Head of caudate nucleus (tissue), 42 donors: ENCODE results near the gene LSS.
A peak's percentile ranks its signal among the peaks of the same experiment; 100 is the strongest.
"Not testable (repeated sequence)": the region's sequence is repeated elsewhere in the genome, so short reads cannot be mapped to it uniquely, and the experiment has no call there.

Experiments used
- DNase-seq, 42 donors: peaks; one replicate each; pipeline versions ENCODE4 v3.0.0 to v3.0.0-alpha.2; 2020 to 2021; ENCODE audit warnings: mixed read lengths in 7 of 42
- intact Hi-C: fragments of 100-400 bp; cut with DNase I; formaldehyde crosslinking; loops from one replicate; pipeline ENCODE4 v1.15.0; 2022

LSS gene

GRCh38 chr21:46182548-46183336 is 45.8 kb downstream of the LSS start:
- intact Hi-C loops, result no loop called here
- DNase-seq, result peak in 8 of 42 donors; percentile 6 to 38 (median 14)

DNA sequence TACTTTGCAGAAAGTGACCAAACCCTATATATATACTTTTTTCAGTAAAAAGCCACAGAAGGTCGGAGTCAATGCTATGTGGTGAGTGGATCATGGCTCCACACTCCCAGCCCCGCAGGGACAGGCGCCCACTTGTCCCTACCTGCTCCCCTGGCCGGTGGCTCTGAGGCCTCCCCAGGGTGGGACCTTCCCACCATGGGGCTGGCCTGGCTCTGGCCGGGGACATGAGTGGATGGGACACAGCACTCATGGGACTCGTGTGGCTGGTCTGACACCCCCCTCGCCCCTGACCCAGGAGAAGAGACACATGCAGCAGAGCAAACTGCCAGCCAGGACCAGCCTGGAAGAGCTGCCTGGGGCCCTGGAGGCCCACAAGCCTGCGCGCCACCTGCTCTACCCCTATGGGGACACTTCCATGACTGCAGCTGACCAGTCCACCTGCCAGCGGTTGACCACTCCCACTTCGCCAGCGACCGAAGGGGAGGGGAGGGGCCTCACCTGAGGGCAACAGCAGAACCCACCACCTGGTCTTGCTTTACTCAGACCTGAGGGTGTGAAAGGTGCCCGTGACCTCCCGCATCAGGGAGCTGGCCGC is 46.5 kb downstream of the LSS start:
- intact Hi-C loops, result no loop called here

GRCh38 chr21:46181436-46181835 is 47.1 kb downstream of the LSS start:
- intact Hi-C loops, result no loop called here
- DNase-seq, result peak in 8 of 42 donors; percentile 5 to 40 (median 12)

More for the DNA sequence above, 46.5 kb downstream of the LSS start:
- peak in 9 of 42 donors; percentile 2 to 40 (median 13) for DNase-seq

- DNase-seq, result peak in 9 of 42 donors; percentile 5 to 29 (median 12)
- intact Hi-C loops, result no loop called here
These were observed 47.7 kb downstream of the LSS start for GRCh38 chr21:46180778-46181391.

GRCh38 chr21:46180079-46180722 is 48.4 kb downstream of the LSS start:
- intact Hi-C loops, result no loop called here
- DNase-seq, result peak in 9 of 42 donors; percentile 3 to 30 (median 9)

GRCh38 chr21:46179708-46180078 is 48.9 kb downstream of the LSS start:
- peak in 11 of 42 donors; percentile 2 to 34 (median 12) for DNase-seq
- intact Hi-C loops, result no loop called here

GRCh38 chr21:46178961-46179360 is 49.6 kb downstream of the LSS start:
- intact Hi-C loops, result no loop called here
- DNase-seq, result peak in 7 of 42 donors; percentile 4 to 37 (median 13)

GRCh38 chr21:46176443-46177129 is 52.0 kb downstream of the LSS start:
- intact Hi-C loops, DNase-seq: not testable (repeated sequence)

DNA sequence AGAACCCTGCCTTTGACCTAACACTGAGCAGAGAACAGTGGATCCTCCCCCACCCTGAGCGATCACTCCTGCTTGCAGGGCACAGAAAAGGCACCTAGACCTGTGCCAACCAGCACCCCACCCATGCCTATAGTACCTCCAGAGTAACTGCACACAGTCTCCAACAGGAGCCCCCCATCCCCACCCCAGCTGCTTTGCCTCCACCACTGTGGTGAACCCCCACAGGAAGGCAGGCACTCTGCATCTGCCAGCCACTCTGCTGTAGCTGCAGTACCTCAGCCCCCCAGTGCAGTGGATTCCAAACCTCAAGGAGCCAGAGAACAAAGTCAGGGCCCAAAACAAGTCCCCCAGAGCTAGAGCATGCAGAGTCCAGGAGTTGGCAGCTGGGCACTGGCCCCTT is 55.0 kb downstream of the LSS start:
- intact Hi-C loops, result no loop called here
- DNase-seq, result peak in 16 of 42 donors; percentile 3 to 35 (median 10)

GRCh38 chr21:46172863-46173528 is 55.6 kb downstream of the LSS start:
- DNase-seq, result peak in 14 of 42 donors; percentile 1 to 26 (median 6)
- intact Hi-C loops, result no loop called here

DNA sequence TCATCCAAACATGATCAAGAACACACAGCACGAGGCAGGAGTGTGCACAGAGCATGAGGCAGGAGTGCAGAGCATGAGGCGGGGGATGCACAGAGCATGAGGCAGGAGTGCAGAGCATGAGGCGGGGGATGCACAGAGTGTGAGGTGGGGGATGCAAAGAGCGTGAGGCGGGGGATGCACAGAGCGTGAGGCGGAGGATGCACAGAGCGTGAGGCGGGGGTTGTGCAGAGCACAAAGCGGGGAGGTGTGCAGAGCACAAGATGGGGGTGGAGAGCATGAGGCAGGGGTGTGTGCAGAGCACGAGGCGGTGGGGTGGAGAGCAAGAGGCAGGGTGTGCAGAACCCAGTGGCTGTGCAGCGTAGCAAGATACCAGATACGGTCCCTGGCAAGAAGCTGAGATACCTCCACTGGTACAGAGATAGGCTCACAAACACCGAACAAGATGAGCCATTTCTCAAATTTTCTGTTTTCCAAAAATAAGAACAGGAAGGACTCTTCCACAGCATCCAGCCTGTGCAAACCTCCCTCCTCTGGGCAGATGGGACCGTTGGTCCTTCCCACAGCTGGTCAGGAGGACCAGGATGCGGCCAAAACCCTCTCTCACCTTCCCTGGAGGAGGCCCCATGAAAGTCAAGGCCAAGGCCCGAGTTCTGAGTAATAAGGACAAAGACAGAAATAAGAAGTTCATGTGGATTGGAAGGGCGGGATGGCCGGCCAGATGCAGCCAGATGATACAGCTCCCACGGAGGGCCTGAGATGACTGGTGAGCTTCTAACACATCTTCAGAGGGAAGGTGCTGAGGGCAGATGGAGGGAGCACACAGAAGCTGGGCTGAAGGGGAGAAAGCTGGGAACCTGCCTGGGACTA is 56.3 kb downstream of the LSS start:
- intact Hi-C loops, result no loop called here
- DNase-seq, result peak in 30 of 42 donors; percentile 10 to 69 (median 48)

- peak in 3 of 42 donors; percentile 0 to 15 (median 3) for DNase-seq
- intact Hi-C loops, result no loop called here
These were observed 57.0 kb downstream of the LSS start for GRCh38 chr21:46171585-46171984.

- intact Hi-C loops, result not testable (repeated sequence)
These were observed 58.0 kb downstream of the LSS start for GRCh38 chr21:46170436-46171193.

GRCh38 chr21:46168659-46169386 is 59.8 kb downstream of the LSS start:
- peak in 20 of 42 donors; percentile 4 to 40 (median 19) for DNase-seq
- intact Hi-C loops, result no loop called here

More at GRCh38 chr21:46170436-46171193, 58.0 kb downstream of the LSS start:
- DNase-seq, result peak in 12 of 42 donors; percentile 3 to 25 (median 7)

DNA sequence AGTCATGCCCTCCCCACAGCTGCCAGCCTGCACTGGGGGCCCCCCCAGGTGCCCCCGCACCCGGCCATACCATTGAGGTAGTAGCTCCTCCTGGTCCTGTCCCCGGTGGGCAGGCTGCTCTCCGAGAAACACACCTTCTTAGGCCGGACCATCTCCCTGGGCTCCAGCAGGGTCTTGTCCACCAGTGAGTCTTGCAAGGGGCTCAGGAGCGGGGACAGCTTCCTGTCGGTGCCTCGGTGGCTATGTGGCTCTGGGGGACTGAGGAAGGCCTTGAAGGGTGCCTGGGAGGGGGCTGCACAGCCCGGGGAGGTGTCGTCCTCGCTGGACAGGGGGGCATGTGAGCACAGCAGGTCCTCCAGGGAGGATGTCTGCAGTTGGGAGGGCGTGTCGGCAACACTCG is 60.3 kb downstream of the LSS start:
- intact Hi-C loops, result no loop called here
- peak in 19 of 42 donors; percentile 1 to 40 (median 12) for DNase-seq

DNA sequence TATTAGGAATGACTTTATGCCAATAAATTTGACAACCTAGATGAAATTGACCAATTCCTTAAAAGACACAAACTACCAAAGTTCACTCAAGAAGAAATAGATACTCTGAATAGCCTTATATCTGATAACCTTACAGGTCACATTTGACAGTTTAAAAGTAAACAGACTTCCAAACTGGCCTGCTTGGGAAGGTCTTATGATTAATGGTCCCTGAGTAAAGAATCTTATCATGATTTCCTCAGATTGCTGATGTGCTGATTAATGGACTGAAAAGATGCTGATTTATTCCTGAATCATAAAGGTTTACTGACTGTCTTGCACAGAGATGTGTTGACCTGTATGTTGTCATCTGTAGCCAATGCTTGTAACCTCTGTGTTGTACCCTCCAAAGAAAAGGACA is 63.5 kb downstream of the LSS start:
- intact Hi-C loops, result no loop called here
- DNase-seq, result no peak
